ENCODE measurements around the gene MYO3B. TPM values are rescaled to one million over a fixed set of nuclear protein-coding genes. Genes with fewer than 3 reads are reported as not detected.

Gene MYO3B
- total RNA-seq, 2 donors from 2014 or later = 0.09 to 0.74 TPM

GRCh38 chr2:170163411-170164065, 14.4 kb upstream of the MYO3B start:
- H3K4me1 ChIP-seq (replicated peaks) = no peaks in the 10 kb centered on the region
- no peak overlapping the region for H3K4me3 ChIP-seq
- intact Hi-C loops (cut with DNase I) = no loop called here
- WGBS = 81% methylated on average over 6 of the region's 6 CpGs
- no peaks in the 10 kb centered on the region for H3K27me3 ChIP-seq (replicated peaks; ENCODE audit: insufficient read depth)
- H3K36me3 ChIP-seq = no peaks in the 10 kb centered on the region
- no peaks in the 10 kb centered on the region for H3K9me3 ChIP-seq
- TF ChIP-seq, protein P1, sequence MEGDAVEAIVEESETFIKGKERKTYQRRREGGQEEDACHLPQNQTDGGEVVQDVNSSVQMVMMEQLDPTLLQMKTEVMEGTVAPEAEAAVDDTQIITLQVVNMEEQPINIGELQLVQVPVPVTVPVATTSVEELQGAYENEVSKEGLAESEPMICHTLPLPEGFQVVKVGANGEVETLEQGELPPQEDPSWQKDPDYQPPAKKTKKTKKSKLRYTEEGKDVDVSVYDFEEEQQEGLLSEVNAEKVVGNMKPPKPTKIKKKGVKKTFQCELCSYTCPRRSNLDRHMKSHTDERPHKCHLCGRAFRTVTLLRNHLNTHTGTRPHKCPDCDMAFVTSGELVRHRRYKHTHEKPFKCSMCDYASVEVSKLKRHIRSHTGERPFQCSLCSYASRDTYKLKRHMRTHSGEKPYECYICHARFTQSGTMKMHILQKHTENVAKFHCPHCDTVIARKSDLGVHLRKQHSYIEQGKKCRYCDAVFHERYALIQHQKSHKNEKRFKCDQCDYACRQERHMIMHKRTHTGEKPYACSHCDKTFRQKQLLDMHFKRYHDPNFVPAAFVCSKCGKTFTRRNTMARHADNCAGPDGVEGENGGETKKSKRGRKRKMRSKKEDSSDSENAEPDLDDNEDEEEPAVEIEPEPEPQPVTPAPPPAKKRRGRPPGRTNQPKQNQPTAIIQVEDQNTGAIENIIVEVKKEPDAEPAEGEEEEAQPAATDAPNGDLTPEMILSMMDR (IDR thresholded peaks at IDR 0.05) = no peak
- TF ChIP-seq POLR2A (IDR thresholded peaks at IDR 0.05) (no peak), POLR2AphosphoS5 (IDR thresholded peaks at IDR 0.05) (no peak)
- DNase-seq (ENCODE audit: low spot score) = no peak
- H3K27ac ChIP-seq = no peak overlapping the region

DNA sequence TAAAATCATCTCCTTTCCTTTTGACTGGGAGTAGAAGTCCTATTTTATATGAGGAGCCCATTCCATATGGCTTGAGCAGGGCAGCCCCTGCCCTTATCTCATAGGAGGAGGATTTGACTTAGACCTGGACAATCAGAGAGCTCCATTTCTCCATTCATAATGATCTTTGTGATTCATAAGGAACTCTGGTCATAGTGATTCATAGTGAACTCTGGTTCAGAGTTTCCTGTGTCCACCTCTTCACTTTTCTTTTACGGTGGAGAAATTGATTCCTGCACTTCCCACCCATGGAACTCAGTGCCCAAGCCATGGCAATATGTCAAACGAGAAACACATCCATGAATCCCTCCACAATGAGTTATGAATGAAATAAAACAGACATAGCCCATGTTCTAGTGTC, 12.8 kb upstream of the MYO3B start:
- no peaks in the 10 kb centered on the region for H3K27me3 ChIP-seq (replicated peaks; ENCODE audit: insufficient read depth)
- TF ChIP-seq POLR2A (IDR thresholded peaks at IDR 0.05) = no peak
- TF ChIP-seq, protein P1 (IDR thresholded peaks at IDR 0.05) = no peak
- TF ChIP-seq POLR2AphosphoS5 (IDR thresholded peaks at IDR 0.05) = no peak
- no peak for DNase-seq (ENCODE audit: low spot score)
- 83% methylated on average over 2 of the region's 2 CpGs for WGBS
- no peak overlapping the region for H3K4me3 ChIP-seq
- H3K4me1 ChIP-seq (replicated peaks) = no peaks in the 10 kb centered on the region
- no peak overlapping the region for H3K27ac ChIP-seq
- intact Hi-C loops (cut with DNase I) = no loop called here
- H3K36me3 ChIP-seq = no peaks in the 10 kb centered on the region
- no peaks in the 10 kb centered on the region for H3K9me3 ChIP-seq

GRCh38 chr2:170166735-170167134, 11.2 kb upstream of the MYO3B start:
- Histone ChIP-seq H3K9me3 (no peaks in the 10 kb centered on the region), H3K4me1 (replicated peaks) (no peaks in the 10 kb centered on the region), H3K27me3 (replicated peaks; ENCODE audit: insufficient read depth) (no peaks in the 10 kb centered on the region), H3K36me3 (no peaks in the 10 kb centered on the region), H3K27ac (no peak overlapping the region), H3K4me3 (no peak overlapping the region)
- TF ChIP-seq POLR2A (IDR thresholded peaks at IDR 0.05) (no peak), POLR2AphosphoS5 (IDR thresholded peaks at IDR 0.05) (no peak)
- TF ChIP-seq, protein P1 (IDR thresholded peaks at IDR 0.05) = no peak
- no peak for DNase-seq (ENCODE audit: low spot score)
- WGBS = 100% methylated on average over 1 of the region's 1 CpG
- intact Hi-C loops (cut with DNase I) = no loop called here

DNA sequence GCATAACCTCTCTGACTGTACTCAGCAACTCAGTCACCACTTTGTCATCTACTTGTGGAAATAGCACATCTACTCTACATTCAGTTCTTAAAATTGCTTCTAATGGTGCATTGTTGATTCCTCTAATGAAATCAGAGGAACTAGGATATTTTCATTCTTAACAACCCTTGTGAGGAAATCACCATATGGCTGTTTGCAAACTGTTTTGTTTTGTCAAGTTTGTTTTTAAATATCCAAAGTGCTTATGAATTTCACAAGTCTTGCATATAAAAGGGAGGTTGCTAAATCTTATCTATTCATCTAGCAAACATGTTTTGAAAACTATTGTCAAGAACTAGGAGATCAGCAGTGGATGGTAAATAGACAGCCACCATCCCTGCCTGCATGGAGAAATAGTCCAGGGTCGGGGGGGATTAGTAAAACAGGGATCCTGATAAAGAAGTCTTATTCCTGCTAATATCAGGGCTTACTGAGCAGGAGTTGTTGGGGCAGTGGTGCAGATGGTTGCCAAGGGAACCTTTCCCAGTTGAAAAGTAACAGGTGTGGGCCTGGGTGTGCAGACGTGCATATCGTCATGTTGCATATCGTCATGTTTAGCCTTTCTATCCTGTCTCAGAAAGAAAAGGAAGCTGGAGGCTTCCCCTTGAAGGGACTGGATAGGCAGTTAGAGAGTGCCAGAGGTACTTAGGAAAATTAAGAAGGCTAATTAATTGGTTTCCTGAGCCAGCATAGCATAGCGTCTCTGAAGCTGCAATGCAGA, 7.5 kb upstream of the MYO3B start:
- TF ChIP-seq, protein P1 (IDR thresholded peaks at IDR 0.05) = no peak
- TF ChIP-seq POLR2A (IDR thresholded peaks at IDR 0.05) = no peak
- TF ChIP-seq POLR2AphosphoS5 (IDR thresholded peaks at IDR 0.05) = no peak
- no peak for DNase-seq (ENCODE audit: low spot score)
- no peaks in the 10 kb centered on the region for H3K4me1 ChIP-seq (replicated peaks)
- no peaks in the 10 kb centered on the region for H3K27me3 ChIP-seq (replicated peaks; ENCODE audit: insufficient read depth)
- intact Hi-C loops (cut with DNase I) = no loop called here
- H3K27ac ChIP-seq = no peak overlapping the region
- no peak overlapping the region for H3K4me3 ChIP-seq
- 61% methylated on average over 5 of the region's 5 CpGs for WGBS
- no peaks in the 10 kb centered on the region for H3K36me3 ChIP-seq
- H3K9me3 ChIP-seq = no peaks in the 10 kb centered on the region

DNA sequence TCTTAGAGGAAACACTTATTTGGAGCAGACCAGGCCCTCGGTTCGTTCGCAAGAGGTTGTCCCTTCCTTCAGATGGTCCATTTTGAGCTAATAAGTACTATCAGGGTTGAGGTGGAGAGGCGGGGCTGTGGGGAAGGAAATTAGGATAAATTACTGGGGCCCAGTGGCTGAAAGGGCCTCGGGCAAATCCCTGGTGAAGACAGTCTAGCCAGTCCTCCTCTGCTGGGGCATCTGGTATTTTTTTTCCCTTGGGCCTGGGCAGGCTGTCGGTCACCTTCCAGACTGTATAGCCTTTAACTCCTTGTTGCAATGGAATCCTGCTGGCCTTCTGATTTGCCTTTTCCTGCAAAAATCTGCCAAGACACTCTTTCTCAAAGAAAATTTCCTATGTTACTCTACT, 1.7 kb upstream of the MYO3B start:
- Histone ChIP-seq H3K4me3 (no peak overlapping the region), H3K36me3 (no peaks in the 10 kb centered on the region), H3K4me1 (replicated peaks) (no peaks in the 10 kb centered on the region), H3K9me3 (no peaks in the 10 kb centered on the region), H3K27ac (no peak overlapping the region), H3K27me3 (replicated peaks; ENCODE audit: insufficient read depth) (no peaks in the 10 kb centered on the region)
- intact Hi-C loops (cut with DNase I) = no loop called here
- WGBS = 82% methylated on average over 6 of the region's 6 CpGs
- TF ChIP-seq POLR2A (IDR thresholded peaks at IDR 0.05) (no peak), POLR2AphosphoS5 (IDR thresholded peaks at IDR 0.05) (no peak)
- TF ChIP-seq, protein P1 (IDR thresholded peaks at IDR 0.05) = no peak
- no peak for DNase-seq (ENCODE audit: low spot score)

Measured in prostate gland (tissue), 2 donors.